ENCODE measurements around the gene AKAP6. TPM values are rescaled to one million over a fixed set of nuclear protein-coding genes. Genes with fewer than 3 reads are reported as not detected.

The AKAP6 gene
- total RNA-seq, 2 donors from 2014 or later, result 3.6 to 9.9 TPM

GRCh38 chr14:32471181-32471580, 142.1 kb downstream of the AKAP6 start:
- Histone ChIP-seq H3K4me3 (no peak overlapping the region), H3K9me3 (no peaks in the 10 kb centered on the region), H3K36me3 (no peaks in the 10 kb centered on the region), H3K4me1 (replicated peaks) (peaks cover 5% of the 10 kb centered on the region), H3K27me3 (replicated peaks; ENCODE audit: insufficient read depth) (no peaks in the 10 kb centered on the region), H3K27ac (no peak overlapping the region)
- WGBS, result 77% methylated on average over 4 of the region's 4 CpGs
- intact Hi-C loops (cut with DNase I), result loop anchor here (5.0 to 10.0 kb wide), 2 partner anchors 41 to 966 kb away; no protein-coding TSS in a partner anchor
- DNase-seq (ENCODE audit: low spot score), result no peak
- TF ChIP-seq CTCF (IDR thresholded peaks at IDR 0.05), result no peak
- no peak for TF ChIP-seq POLR2A (IDR thresholded peaks at IDR 0.05)
- no peak for TF ChIP-seq POLR2AphosphoS5 (IDR thresholded peaks at IDR 0.05)

GRCh38 chr14:32472076-32472475, 143.0 kb downstream of the AKAP6 start:
- Histone ChIP-seq H3K27me3 (replicated peaks; ENCODE audit: insufficient read depth) (no peaks in the 10 kb centered on the region), H3K36me3 (no peaks in the 10 kb centered on the region), H3K4me1 (replicated peaks) (peaks cover 5% of the 10 kb centered on the region), H3K27ac (peak overlapping the region; percentile 36 to 39), H3K4me3 (no peak overlapping the region), H3K9me3 (no peaks in the 10 kb centered on the region)
- intact Hi-C loops (cut with DNase I), result loop anchor here (5.0 to 10.0 kb wide), 2 partner anchors 40 to 967 kb away; no protein-coding TSS in a partner anchor
- TF ChIP-seq CTCF (IDR thresholded peaks at IDR 0.05) (no peak), POLR2A (IDR thresholded peaks at IDR 0.05) (no peak), POLR2AphosphoS5 (IDR thresholded peaks at IDR 0.05) (no peak)
- 78% methylated on average over 1 of the region's 1 CpG for WGBS
- no peak for DNase-seq (ENCODE audit: low spot score)

GRCh38 chr14:32472512-32473463, 143.7 kb downstream of the AKAP6 start:
- no peak overlapping the region for H3K4me3 ChIP-seq
- 34% methylated on average over 4 of the region's 4 CpGs for WGBS
- no peak for DNase-seq (ENCODE audit: low spot score)
- H3K36me3 ChIP-seq, result no peaks in the 10 kb centered on the region
- TF ChIP-seq POLR2AphosphoS5 (IDR thresholded peaks at IDR 0.05) (peak; percentile 4), CTCF (IDR thresholded peaks at IDR 0.05) (no peak)
- no peaks in the 10 kb centered on the region for H3K9me3 ChIP-seq
- H3K27me3 ChIP-seq (replicated peaks; ENCODE audit: insufficient read depth), result no peaks in the 10 kb centered on the region
- peak overlapping the region; percentile 36 to 39 for H3K27ac ChIP-seq
- H3K4me1 ChIP-seq (replicated peaks), result peaks cover 5% of the 10 kb centered on the region
- intact Hi-C loops (cut with DNase I), result loop anchor here (5.0 to 10.0 kb wide), 2 partner anchors 40 to 968 kb away; no protein-coding TSS in a partner anchor

- H3K27ac ChIP-seq, result peak overlapping the region; percentile 39 to 47
- WGBS, result 7% methylated on average over 3 of the region's 3 CpGs
These were observed 144.4 kb downstream of the AKAP6 start for GRCh38 chr14:32473464-32473855.

More at GRCh38 chr14:32473464-32473855, 144.4 kb downstream of the AKAP6 start:
- intact Hi-C loops (cut with DNase I), result loop anchor here (5.0 to 10.0 kb wide), 2 partner anchors 39 to 969 kb away; no protein-coding TSS in a partner anchor
- Histone ChIP-seq H3K4me1 (replicated peaks) (peaks cover 5% of the 10 kb centered on the region), H3K36me3 (no peaks in the 10 kb centered on the region), H3K27me3 (replicated peaks; ENCODE audit: insufficient read depth) (no peaks in the 10 kb centered on the region), H3K9me3 (no peaks in the 10 kb centered on the region), H3K4me3 (no peak overlapping the region)
- peak; percentile 91 for DNase-seq (ENCODE audit: low spot score)
- TF ChIP-seq POLR2A (IDR thresholded peaks at IDR 0.05), result no peak
- TF ChIP-seq POLR2AphosphoS5 (IDR thresholded peaks at IDR 0.05), result peak; percentile 84
- no peak for TF ChIP-seq CTCF (IDR thresholded peaks at IDR 0.05)
